ENCODE results near the gene EIF2B1.

EIF2B1 gene

GRCh38 chr12:123633379-123634141, at the start of gene EIF2B1, which contains the start of gene GTF2H3:
Gene EIF2B1, minus strand, starts transcription at chr12:123633686. Its CDS starts 129 bp downstream, at chr12:123633557.
Gene GTF2H3, plus strand, starts transcription at chr12:123633829. Its CDS starts 31 bp downstream, at chr12:123633860.
- peak; percentile 95 to 96 for DNase-seq
- Histone ChIP-seq H3K27me3 (no peaks in the 10 kb centered on the region), H3K4me3 (peak within 1 kb of the TSS; percentile 63 to 70), H3K4me1 (peaks cover 0 to 23% (median 12%) of the 10 kb centered on the region in 4 donors), H3K27ac (peak within 1 kb of the TSS; percentile 74 to 76), H3K36me3 (peaks cover 25 to 45% (median 33%) of the 10 kb centered on the region in 3 donors), H3K9me3 (no peaks in the 10 kb centered on the region)
- intact Hi-C loops (cut with DNase I; ENCODE audit: low total_unique reads), result no loop called here
- no peak for TF ChIP-seq CTCF (IDR thresholded peaks at IDR 0.05)

GRCh38 chr12:123681605-123682004, 48.1 kb upstream of the EIF2B1 start:
- H3K9me3 ChIP-seq, result no peaks in the 10 kb centered on the region
- no peak overlapping the region for H3K4me3 ChIP-seq
- H3K4me1 ChIP-seq, result no peaks in the 10 kb centered on the region
- no peak overlapping the region for H3K27ac ChIP-seq
- peaks cover 0 to 89% (median 10%) of the 10 kb centered on the region in 3 donors for H3K36me3 ChIP-seq
- DNase-seq, result no peak
- no peak for TF ChIP-seq CTCF (IDR thresholded peaks at IDR 0.05)
- H3K27me3 ChIP-seq, result no peaks in the 10 kb centered on the region
- intact Hi-C loops (cut with DNase I; ENCODE audit: low total_unique reads), result no loop called here

GRCh38 chr12:123678981-123679380, 45.5 kb upstream of the EIF2B1 start:
- Histone ChIP-seq H3K9me3 (no peaks in the 10 kb centered on the region), H3K27me3 (no peaks in the 10 kb centered on the region), H3K4me3 (no peak overlapping the region), H3K36me3 (peaks cover 3 to 90% (median 31%) of the 10 kb centered on the region in 3 donors), H3K27ac (no peak overlapping the region), H3K4me1 (no peaks in the 10 kb centered on the region)
- intact Hi-C loops (cut with DNase I; ENCODE audit: low total_unique reads), result no loop called here
- TF ChIP-seq CTCF (IDR thresholded peaks at IDR 0.05), result no peak
- no peak for DNase-seq

- peaks cover 0 to 11% (median 3%) of the 10 kb centered on the region in 4 donors for H3K4me1 ChIP-seq
- H3K4me3 ChIP-seq, result no peak overlapping the region
- TF ChIP-seq CTCF (IDR thresholded peaks at IDR 0.05), result no peak
- no peaks in the 10 kb centered on the region for H3K27me3 ChIP-seq
- DNase-seq, result no peak
- no peak overlapping the region for H3K27ac ChIP-seq
- H3K9me3 ChIP-seq, result no peaks in the 10 kb centered on the region
- intact Hi-C loops (cut with DNase I; ENCODE audit: low total_unique reads), result no loop called here
- peaks cover 3 to 75% (median 37%) of the 10 kb centered on the region in 3 donors for H3K36me3 ChIP-seq
Observed at GRCh38 chr12:123676616-123677320, 43.3 kb upstream of the EIF2B1 start.

- DNase-seq, result no peak
- intact Hi-C loops (cut with DNase I; ENCODE audit: low total_unique reads), result no loop called here
- H3K27ac ChIP-seq, result no peak overlapping the region
- H3K4me1 ChIP-seq, result peaks cover 0 to 19% (median 5%) of the 10 kb centered on the region in 4 donors
- H3K4me3 ChIP-seq, result no peak overlapping the region
- peaks cover 3 to 62% (median 37%) of the 10 kb centered on the region in 3 donors for H3K36me3 ChIP-seq
- H3K9me3 ChIP-seq, result no peaks in the 10 kb centered on the region
- no peak for TF ChIP-seq CTCF (IDR thresholded peaks at IDR 0.05)
- H3K27me3 ChIP-seq, result no peaks in the 10 kb centered on the region
Observed at GRCh38 chr12:123675436-123675835, 42.0 kb upstream of the EIF2B1 start.
